ENCODE measurements around the gene CCN5. TPM values are rescaled to one million over a fixed set of nuclear protein-coding genes. Genes with fewer than 3 reads are reported as not detected.

Gene CCN5
- total RNA-seq, 1 experiment from 2014 or later = 0.26 TPM

Other genes starting within 250 kb of the CCN5 start
- gene TTPAL, start 239.5 kb upstream of the CCN5 start, total RNA-seq (2014; rRNA removed) = 14.0 and 17.9 TPM in 2 replicates
- 75.4 and 92.6 TPM in 2 replicates for gene SERINC3, start 193.3 kb upstream of the CCN5 start, total RNA-seq (2014; rRNA removed)
- gene PKIG, start 132.8 kb upstream of the CCN5 start, total RNA-seq (2014; rRNA removed) = 47.5 and 49.2 TPM in 2 replicates
- gene ADA, start 63.7 kb upstream of the CCN5 start, total RNA-seq (2014; rRNA removed) = 12.4 and 13.0 TPM in 2 replicates
- gene KCNK15, start 30.5 kb downstream of the CCN5 start, total RNA-seq (2014; rRNA removed) = 2.8 and 3.0 TPM in 2 replicates
- 0.04 and 0.17 TPM in 2 replicates for gene RIMS4, start 95.2 kb downstream of the CCN5 start, total RNA-seq (2014; rRNA removed)
- 116 and 118 TPM in 2 replicates for gene YWHAB, start 170.3 kb downstream of the CCN5 start, total RNA-seq (2014; rRNA removed)
- gene PABPC1L, start 194.7 kb downstream of the CCN5 start, total RNA-seq (2014; rRNA removed) = 32.0 and 40.7 TPM in 2 replicates
- 103 and 120 TPM in 2 replicates for gene TOMM34, start 245.0 kb downstream of the CCN5 start, total RNA-seq (2014; rRNA removed)